HepG2 (cell line): ENCODE data around the gene SYNE3. TPM values are rescaled to one million over a fixed set of nuclear protein-coding genes. Genes with fewer than 3 reads are reported as not detected.

Experiments used
- ATAC-seq: fragments of 200-7000 bp; cut with Tn5 transposase; 3 replicates; pipeline ENCODE4 v1.9.1; 2020; ENCODE audit warnings: mild to moderate bottlenecking, moderate library complexity
- BruUV-seq: library from RNA; stranded (reverse); fragments of 400-500 nt; replicated peaks from 2 replicates; lab custom pipeline; 2021; lab: Mats Ljungman, UMichigan
- CTCF ChIA-PET: fragments of 300-600 bp; formaldehyde crosslinking; extraction: SDS; loops from one replicate; lab custom pipeline; 2021; ENCODE audit warnings: low total read pairs, inconsistent platforms, low intra/inter-chr PET ratio; lab: Yijun Ruan, JAX
- POLR2A ChIA-PET: fragments of 350-600 bp; sonication (Branson Sonifier 250); formaldehyde crosslinking; loops from one replicate; lab custom pipeline; 2020; ENCODE audit warnings: antibody characterized with exemption, inconsistent platforms; lab: Yijun Ruan, JAX
- DNase-seq: peaks from one replicate; pipeline ENCODE4 v3.0.0-alpha.2; 2015; ENCODE audit warnings: low spot score
- FAIRE-seq: peaks from 3 replicates; lab custom pipeline; 2011; peaks lifted over from hg19 to GRCh38; lab: Jason Lieb, UNC
- H2AFZ ChIP-seq: one replicate; pipeline ENCODE4 v1.6.1; 2011; ENCODE audit warnings: low read length, inconsistent platforms
- H3K27ac ChIP-seq: fragments of 300-600 bp; 3 replicates; pipeline ENCODE4 v1.8.0; 2011; ENCODE audit warnings: mixed run types, mild to moderate bottlenecking, mixed read lengths, low read length, inconsistent platforms; ENCODE audit not compliant: insufficient read depth; ENCODE audit errors: extremely low read length
- H3K27me3 ChIP-seq, 2 experiments: fragments of 200-600 bp in 1 of 2; 2 replicates in 1 of 2; 3 replicates in 1 of 2; pipeline versions ENCODE4 v1.6.0 to v1.8.0; 2011; ENCODE audit warnings: low read length in 2 of 2, mild to moderate bottlenecking in 2 of 2, moderate library complexity in 2 of 2, inconsistent platforms in 1 of 2; ENCODE audit not compliant: insufficient read depth in 2 of 2, control insufficient read depth in 1 of 2
- H3K36me3 ChIP-seq, 2 experiments: fragments of 200-600 bp in 1 of 2; replicated peaks in 1 of 2; 2 replicates in 1 of 2; 3 replicates in 1 of 2; pipeline versions ENCODE4 v1.5.1 to v1.8.0; 2011; ENCODE audit warnings: low read length in 2 of 2, inconsistent platforms in 1 of 2; ENCODE audit not compliant: insufficient read depth in 2 of 2, control insufficient read depth in 1 of 2
- H3K4me1 ChIP-seq: 2 replicates; pipeline ENCODE4 v1.5.1; 2012; ENCODE audit warnings: low read length, inconsistent platforms; ENCODE audit not compliant: insufficient read depth
- H3K4me2 ChIP-seq: 2 replicates; pipeline ENCODE4 v1.6.0; 2011; ENCODE audit warnings: low read depth, low read length, inconsistent platforms
- H3K4me3 ChIP-seq, 3 experiments: fragments of 200-600 bp in 1 of 3; sonication (generic), shearing (Covaris generic) in 1 of 3; replicated peaks in 1 of 3; 2 replicates each; pipeline ENCODE4 v1.5.1; 2011 to 2016; ENCODE audit warnings: low read length in 3 of 3, inconsistent platforms in 2 of 3, low read depth in 2 of 3, mild to moderate bottlenecking in 2 of 3, control low read depth in 1 of 3, mixed read lengths in 1 of 3; ENCODE audit not compliant: insufficient read depth in 1 of 3
- H3K79me2 ChIP-seq: one replicate; pipeline ENCODE4 v1.6.1; 2011; ENCODE audit warnings: low read length, inconsistent platforms; ENCODE audit not compliant: insufficient read depth
- H3K9ac ChIP-seq: 2 replicates; pipeline ENCODE4 v1.6.0; 2011; ENCODE audit warnings: mild to moderate bottlenecking, low read depth, low read length, inconsistent platforms; ENCODE audit not compliant: insufficient read depth
- H3K9me3 ChIP-seq: 2 replicates; pipeline ENCODE4 v1.5.1; 2012; ENCODE audit warnings: mild to moderate bottlenecking, low read length
- H4K20me1 ChIP-seq: 2 replicates; pipeline ENCODE4 v1.6.0; 2011; ENCODE audit warnings: inconsistent platforms, mild to moderate bottlenecking, low read length, moderate library complexity; ENCODE audit not compliant: insufficient read depth
- BRD4 ChIP-seq: sonication (generic); formaldehyde crosslinking; IDR thresholded peaks from 2 replicates; pipeline ENCODE4 v1.4.0; 2020; ENCODE audit warnings: missing genetic modification reagents
- CERS6 ChIP-seq: sonication (generic); formaldehyde crosslinking; IDR thresholded peaks from 2 replicates; pipeline ENCODE4 v1.5.0; 2020; ENCODE audit warnings: missing genetic modification reagents
- DZIP1 ChIP-seq: sonication (generic); formaldehyde crosslinking; IDR thresholded peaks from 2 replicates; pipeline ENCODE4 v1.5.0; 2020; ENCODE audit warnings: mild to moderate bottlenecking, missing genetic modification reagents
- ELF1 ChIP-seq: sonication (generic); formaldehyde crosslinking; IDR thresholded peaks from 2 replicates; pipeline ENCODE4 v1.4.0; 2020; ENCODE audit warnings: missing genetic modification reagents
- PHB2 ChIP-seq: fragments of 450-650 bp; IDR thresholded peaks from 2 replicates; pipeline ENCODE4 v1.6.1; 2018; ENCODE audit not compliant: partially characterized antibody
- SIN3B ChIP-seq: fragments of 150-350 bp; IDR thresholded peaks from 2 replicates; pipeline ENCODE4 v1.6.1; 2014; ENCODE audit warnings: low read length
- ZBTB42 ChIP-seq: sonication (generic); formaldehyde crosslinking; IDR thresholded peaks from 2 replicates; pipeline ENCODE4 v1.5.0; 2020; ENCODE audit warnings: mild to moderate bottlenecking, missing genetic modification reagents
- ZFP36 ChIP-seq: fragments of 150-350 bp; IDR thresholded peaks from 2 replicates; pipeline ENCODE4 v1.6.1; 2018; ENCODE audit warnings: borderline replicate concordance, low read length, low read depth; ENCODE audit not compliant: partially characterized antibody
- ZKSCAN5 ChIP-seq: sonication (generic); formaldehyde crosslinking; IDR thresholded peaks from 2 replicates; pipeline ENCODE4 v1.5.1; 2020; ENCODE audit warnings: mild to moderate bottlenecking, missing genetic modification reagents
- ZMYM3 ChIP-seq: sonication (generic); formaldehyde crosslinking; IDR thresholded peaks from 2 replicates; pipeline ENCODE4 v1.5.1; 2020; ENCODE audit warnings: mild to moderate bottlenecking, missing genetic modification reagents
- ZNF280B ChIP-seq: sonication (generic); formaldehyde crosslinking; IDR thresholded peaks from 2 replicates; pipeline ENCODE4 v1.5.0; 2020; ENCODE audit warnings: missing genetic modification reagents, mild to moderate bottlenecking, borderline replicate concordance
- ZNF343 ChIP-seq: sonication (generic); formaldehyde crosslinking; IDR thresholded peaks from 2 replicates; pipeline ENCODE4 v1.4.0; 2020; ENCODE audit warnings: mild to moderate bottlenecking, missing genetic modification reagents
- ZNF674 ChIP-seq: sonication (generic); formaldehyde crosslinking; IDR thresholded peaks from 2 replicates; pipeline ENCODE4 v1.5.0; 2020; ENCODE audit warnings: low read depth, mild to moderate bottlenecking, missing genetic modification reagents
- WGBS: methylation state at CpG from one replicate; pipeline ENCODE4 v1.1.6; 2017; ENCODE audit warnings: low lambda C conversion rate; 5-methylcytosine and 5-hydroxymethylcytosine counted together
- in situ Hi-C: cut with HindIII; loops from 2 replicates; pipeline ENCODE4 v1.10.0; 2017; ENCODE audit warnings: low pct_unique_long_range_greater_than_20kb; ENCODE audit not compliant: extremely low pct_ligation_motif_present
- intact Hi-C: fragments of 100-400 bp; cut with micrococcal nuclease; formaldehyde crosslinking; loops from one replicate; pipeline ENCODE4 v1.10.0; 2022; ENCODE audit not compliant: unreplicated experiment
- polyA plus RNA-seq, 8 experiments: library from polyadenylated mRNA; depleted of rRNA in 3 of 8; stranded (reverse) in 7 of 8; unstranded in 1 of 8; fragments of >200 nt; fragmentation: Illumina TruSeq in 4 of 8; extraction: Trizol in 4 of 8; gene quantifications; 2 replicates each; pipeline versions ENCODE4 v1.2.1 to v1.2.3, GENCODE V29; 2011 to 2016; ENCODE audit warnings: low read depth in 4 of 8, missing spikeins in 1 of 8, mixed read lengths in 1 of 8; ENCODE audit not compliant: insufficient read depth in 1 of 8
- total RNA-seq, 5 experiments: library from RNA; depleted of rRNA; stranded (reverse); fragments of >200 nt; fragmentation: Illumina TruSeq; extraction: Trizol; gene quantifications; 2 replicates each; pipeline ENCODE4 v1.2.3, GENCODE V29; 2016; ENCODE audit warnings: low read depth in 1 of 5

SYNE3 gene
- total and polyA plus RNA-seq, 2 of the 13 experiments (the other 11 are each of a cell fraction or from before 2014, with no cell fraction given): 7.8 to 8.0 TPM

GRCh38 chr14:95499354-95499750 is 17.1 kb downstream of the SYNE3 start:
- no peak for DNase-seq
- Histone ChIP-seq H3K4me3 (no peak overlapping the region), H3K4me1 (peaks cover 82% of the 10 kb centered on the region), H3K36me3 (no peaks in the 10 kb centered on the region; a peak in 2 of 5 replicates), H4K20me1 (peaks cover 11% of the 10 kb centered on the region; the same call in 1 of the 2 replicates), H3K27me3 (no peaks in the 10 kb centered on the region), H3K79me2 (peaks cover 16% of the 10 kb centered on the region), H3K4me2 (no peak overlapping the region), H2AFZ (no peak overlapping the region), H3K9ac (no peak overlapping the region), H3K27ac (no peak overlapping the region), H3K9me3 (no peaks in the 10 kb centered on the region)
- TF ChIP-seq ZNF280B (CRISPR knock-in tag): no peak
- TF ChIP-seq ELF1 (CRISPR knock-in tag): no peak
- TF ChIP-seq ZMYM3: 0 out of 2 replicates have a peak, but pooled peaks have one; percentile 37
- no peak for TF ChIP-seq SIN3B
- no peak for TF ChIP-seq BRD4
- TF ChIP-seq ZKSCAN5: no peak
- TF ChIP-seq ZNF674 (CRISPR knock-in tag): no peak
- TF ChIP-seq ZNF343: no peak
- no peak for TF ChIP-seq PHB2
- TF ChIP-seq DZIP1 (CRISPR knock-in tag): no peak
- no peak for TF ChIP-seq CERS6
- TF ChIP-seq ZBTB42: no peak
- TF ChIP-seq ZFP36: peak; percentile 66
- 36% methylated on average over 1 of the region's 1 CpG for WGBS
- no peak for FAIRE-seq
- intact Hi-C loops: no loop called here
- in situ Hi-C loops: no loop called here
- no peak for ATAC-seq
- ChIA-PET CTCF (no interaction called here), POLR2A (interaction anchor here (3.2 kb wide), 1 partner anchor 24 kb away, joined by 20 read pairs; no protein-coding TSS in a partner anchor)
- no TSS peak for BruUV-seq
